ENCODE measurements around the gene UBAP2.

The UBAP2 gene

DNA sequence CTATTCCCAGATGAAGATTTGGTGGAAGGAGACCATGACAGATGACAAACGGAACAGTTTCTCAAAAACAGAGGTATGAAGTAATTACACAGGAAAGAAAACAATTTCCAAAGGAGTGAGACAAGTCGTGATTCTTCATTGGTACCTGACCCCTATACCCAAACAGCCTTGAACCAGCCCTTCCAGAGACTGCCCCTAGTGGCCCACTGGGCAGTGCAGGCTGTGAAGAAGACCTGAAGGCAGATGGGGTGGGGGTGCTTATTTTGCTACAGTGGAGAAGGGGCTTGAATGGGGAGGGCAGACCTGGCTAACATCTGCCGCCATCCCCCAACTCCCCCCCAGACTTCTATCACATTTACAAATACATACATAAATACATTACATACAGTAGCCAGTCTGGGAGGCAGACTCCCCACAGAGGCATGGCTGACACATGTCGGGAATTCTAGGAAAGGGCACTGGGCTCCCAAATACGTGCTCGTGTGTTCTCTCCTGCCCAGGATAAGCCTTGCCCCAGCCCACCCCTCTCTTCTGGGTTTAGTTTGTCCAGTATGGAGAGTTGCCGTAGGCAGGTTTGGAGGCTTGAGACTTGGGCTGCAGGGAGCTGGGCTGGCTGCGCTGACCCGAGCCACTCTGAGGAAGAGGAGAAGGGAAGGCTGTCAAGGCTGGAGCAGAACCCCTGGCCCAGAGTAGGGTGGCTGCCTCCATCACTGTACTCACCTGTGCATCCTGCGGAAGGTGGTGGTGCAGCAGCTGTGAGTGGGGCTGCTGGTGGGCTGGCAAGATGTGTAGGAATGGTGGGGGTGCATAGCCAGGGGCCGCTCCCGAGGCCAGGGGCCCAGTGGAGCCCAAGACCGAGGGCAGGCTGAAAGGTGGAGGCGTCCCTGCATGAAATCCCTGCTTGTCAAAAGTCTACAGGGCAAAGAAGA, 126.5 kb downstream of the UBAP2 start:
- peak; percentile 46 for TF ChIP-seq CTCF (IDR thresholded peaks at IDR 0.05; ENCODE audit: insufficient read depth, missing control alignments)
- FAIRE-seq: no peak
- DNase-seq (ENCODE audit: insufficient read length, low spot score): no peak

DNA sequence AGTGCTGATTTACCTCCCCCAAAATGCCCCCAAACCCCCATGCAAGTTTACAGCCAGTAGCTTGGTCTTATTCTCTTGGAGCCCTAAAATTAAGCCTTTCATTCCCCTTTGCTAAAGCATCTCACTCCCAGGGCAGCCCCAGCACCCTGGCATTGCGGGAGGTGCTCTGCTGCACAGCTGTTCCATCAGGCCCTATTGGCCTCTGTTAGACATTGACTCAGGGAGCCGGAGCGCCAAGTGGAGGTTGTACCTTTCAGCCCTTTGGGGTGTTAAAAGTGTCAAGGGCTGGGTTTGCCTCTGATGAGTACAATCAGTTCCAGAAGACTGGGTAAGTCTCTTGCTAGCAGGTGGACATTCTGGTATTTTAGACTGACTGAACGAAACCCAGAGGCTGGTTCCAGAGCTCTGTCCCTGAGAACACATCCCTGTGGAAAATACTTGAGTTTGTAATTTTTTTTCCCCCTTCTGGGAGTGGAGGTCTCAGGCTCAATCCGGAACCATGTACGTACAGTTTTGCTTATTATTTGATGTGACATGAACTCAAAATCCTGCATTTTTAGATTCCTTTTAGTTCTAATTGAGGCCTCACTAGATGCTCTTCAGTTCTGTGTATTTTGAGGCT, 129.3 kb downstream of the UBAP2 start:
- TF ChIP-seq CTCF (IDR thresholded peaks at IDR 0.05; ENCODE audit: insufficient read depth, missing control alignments): no peak
- DNase-seq (ENCODE audit: insufficient read length, low spot score) (no peak), FAIRE-seq (no peak)

DNA sequence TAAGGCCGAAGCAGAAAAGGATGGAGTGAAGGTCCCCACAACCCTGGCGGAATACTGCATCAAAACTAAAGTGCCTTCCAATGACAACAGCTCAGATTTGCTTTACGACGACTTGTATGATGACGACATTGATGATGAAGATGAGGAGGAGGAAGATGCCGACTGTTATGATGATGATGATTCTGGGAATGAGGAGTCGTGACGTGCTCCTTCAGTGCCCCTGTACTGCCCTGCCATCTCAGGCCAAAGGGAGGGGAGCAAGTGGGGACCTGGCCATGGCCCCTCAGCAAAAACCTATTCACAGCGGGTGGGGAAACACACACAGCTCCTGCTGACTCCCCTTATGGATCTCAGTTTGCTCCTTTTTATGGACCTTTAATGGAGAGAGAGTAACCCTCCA, 131.7 kb downstream of the UBAP2 start:
- TF ChIP-seq CTCF (IDR thresholded peaks at IDR 0.05; ENCODE audit: insufficient read depth, missing control alignments): no peak
- no peak for FAIRE-seq

GRCh38 chr9:33914887-33915628, 133.6 kb downstream of the UBAP2 start:
- no peak for TF ChIP-seq CTCF (IDR thresholded peaks at IDR 0.05; ENCODE audit: insufficient read depth, missing control alignments)
- DNase-seq (ENCODE audit: insufficient read length, low spot score) (no peak), FAIRE-seq (no peak)

More for the DNA sequence above, 131.7 kb downstream of the UBAP2 start:
- no peak for DNase-seq (ENCODE audit: insufficient read length, low spot score)

- DNase-seq (ENCODE audit: insufficient read length, low spot score) (no peak), FAIRE-seq (no peak)
- TF ChIP-seq CTCF (IDR thresholded peaks at IDR 0.05; ENCODE audit: insufficient read depth, missing control alignments): no peak
Observed at GRCh38 chr9:33913541-33913940, 135.1 kb downstream of the UBAP2 start.

GRCh38 chr9:33908749-33909148, 139.9 kb downstream of the UBAP2 start:
- no peak for FAIRE-seq
- DNase-seq (ENCODE audit: insufficient read length, low spot score): no peak
- no peak for TF ChIP-seq CTCF (IDR thresholded peaks at IDR 0.05; ENCODE audit: insufficient read depth, missing control alignments)
